Caco-2 (cell line): Measurements from ENCODE around the gene COP1. TPM values are rescaled to one million over a fixed set of nuclear protein-coding genes. Genes with fewer than 3 reads are reported as not detected.

Source experiments
- BruUV-seq: library from RNA; stranded (reverse); fragments of 400-500 nt; replicated peaks from 2 replicates; lab custom pipeline; 2021; lab: Mats Ljungman, UMichigan
- CTCF ChIA-PET: fragments of 300-600 bp; sonication (Branson Sonifier 250); formaldehyde crosslinking; loops from one replicate; lab custom pipeline; 2022; ENCODE audit warnings: antibody characterized with exemption; lab: Charles Lee
- POLR2A ChIA-PET: fragments of 300-600 bp; sonication (Branson Sonifier 250); formaldehyde crosslinking; loops from one replicate; lab custom pipeline; 2022; ENCODE audit warnings: antibody characterized with exemption; lab: Charles Lee
- DNase-seq, 2 experiments: peaks; one replicate each; pipeline versions ENCODE4 v3.0.0 to v3.0.0-alpha.2; 2020 to 2022
- H3K27me3 ChIP-seq: replicated peaks from 2 replicates; pipeline ENCODE4 v1.6.0; 2011; ENCODE audit warnings: low read length; ENCODE audit not compliant: control insufficient read depth, insufficient read depth
- H3K36me3 ChIP-seq: 2 replicates; pipeline ENCODE4 v1.5.1; 2011; ENCODE audit warnings: low read length; ENCODE audit not compliant: control insufficient read depth, insufficient read depth
- H3K4me1 ChIP-seq: fragments of 250-450 bp; sonication (Bioruptor Pico); 2 replicates; pipeline ENCODE4 v1.5.1; 2020; ENCODE audit warnings: mild to moderate bottlenecking
- H3K4me3 ChIP-seq: 2 replicates; pipeline ENCODE4 v1.5.1; 2011; ENCODE audit warnings: low read depth, mild to moderate bottlenecking, control low read depth, low read length
- H3K9me3 ChIP-seq: fragments of 250-450 bp; sonication (Bioruptor Pico); 2 replicates; pipeline ENCODE4 v1.5.1; 2020; ENCODE audit warnings: mild to moderate bottlenecking, moderate library complexity
- H3K27ac Mint-ChIP-seq: one replicate; pipeline ENCODE4 v1.8.0; 2022; ENCODE audit warnings: mixed read lengths; ENCODE audit not compliant: unreplicated experiment
- H3K27me3 Mint-ChIP-seq: one replicate; pipeline ENCODE4 v1.8.0; 2022; ENCODE audit warnings: mixed read lengths; ENCODE audit not compliant: insufficient read depth, unreplicated experiment
- H3K36me3 Mint-ChIP-seq: one replicate; pipeline ENCODE4 v1.8.0; 2022; ENCODE audit warnings: mild to moderate bottlenecking, mixed read lengths; ENCODE audit not compliant: insufficient read depth, unreplicated experiment
- H3K4me1 Mint-ChIP-seq: one replicate; pipeline ENCODE4 v1.8.0; 2022; ENCODE audit warnings: low read depth, mixed read lengths; ENCODE audit not compliant: unreplicated experiment
- H3K4me3 Mint-ChIP-seq: one replicate; pipeline ENCODE4 v1.8.0; 2022; ENCODE audit warnings: mild to moderate bottlenecking, moderate library complexity, mixed read lengths; ENCODE audit not compliant: unreplicated experiment
- H3K9me3 Mint-ChIP-seq: one replicate; pipeline ENCODE4 v1.8.0; 2022; ENCODE audit warnings: mixed read lengths; ENCODE audit not compliant: unreplicated experiment
- intact Hi-C: fragments of 100-400 bp; cut with micrococcal nuclease; formaldehyde crosslinking; loops from one replicate; pipeline ENCODE4 v1.10.0; 2022; ENCODE audit not compliant: unreplicated experiment
- total RNA-seq: library from RNA; stranded (reverse); gene quantifications from 2 replicates; pipeline ENCODE4 v1.2.3, GENCODE V29; 2022
- TF ChIP-seq, protein P1 (sequence below), 2 experiments: fragments of 200-600 bp in 1 of 2; IDR thresholded peaks; 1 replicate in 1 of 2; 2 replicates in 1 of 2; pipeline versions ENCODE4 v1.5.1 to v1.8.0; 2011 to 2022; ENCODE audit warnings: antibody characterized with exemption in 1 of 2, control low read depth in 1 of 2, inconsistent platforms in 1 of 2, low read depth in 1 of 2, low read length in 1 of 2, mild to moderate bottlenecking in 1 of 2, moderate library complexity in 1 of 2; ENCODE audit not compliant: insufficient read depth in 1 of 2, severe bottlenecking in 1 of 2, unreplicated experiment in 1 of 2

The COP1 gene
- total RNA-seq, 1 experiment from 2014 or later: 46.9 TPM

DNA sequence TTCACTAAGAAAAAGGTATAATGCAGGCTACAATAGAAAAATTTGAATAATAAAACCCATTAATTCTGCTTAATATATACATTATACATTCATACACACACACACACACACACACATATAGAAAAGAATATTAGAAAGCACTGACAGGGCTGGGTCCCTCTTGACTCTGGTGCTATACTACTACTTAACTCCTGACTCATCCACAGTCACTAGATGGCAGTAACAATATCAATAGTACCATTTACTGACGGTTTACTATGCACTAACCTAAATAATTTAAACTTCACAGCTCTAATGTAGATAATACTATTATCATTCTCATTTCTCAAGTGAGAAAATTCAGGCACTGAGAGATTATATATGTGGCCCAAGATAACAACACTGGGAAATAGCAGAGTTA is 87.5 kb downstream of the COP1 start:
- ChIA-PET CTCF (no interaction called here), POLR2A (interaction anchor here (0.7 kb wide), 1 partner anchor 88 kb away, joined by 3 read pairs; no protein-coding TSS in a partner anchor)
- peaks cover 7% of the 10 kb centered on the region for H3K9me3 Mint-ChIP-seq
- no peaks in the 10 kb centered on the region for H3K27me3 Mint-ChIP-seq
- H3K4me3 Mint-ChIP-seq: no peak overlapping the region
- peak in 1 of 2 experiments; percentile 11 for DNase-seq
- H3K4me1 Mint-ChIP-seq: no peaks in the 10 kb centered on the region
- H3K36me3 Mint-ChIP-seq: peaks cover 21% of the 10 kb centered on the region
- intact Hi-C loops: loop anchor here (1.0 kb wide), 1 partner anchor 86 kb away; no protein-coding TSS in a partner anchor
- H3K4me3 ChIP-seq: no peak overlapping the region
- no peaks in the 10 kb centered on the region; the same call in 1 of the 2 replicates for H3K9me3 ChIP-seq
- H3K36me3 ChIP-seq: no peaks in the 10 kb centered on the region
- TF ChIP-seq, protein P1, sequence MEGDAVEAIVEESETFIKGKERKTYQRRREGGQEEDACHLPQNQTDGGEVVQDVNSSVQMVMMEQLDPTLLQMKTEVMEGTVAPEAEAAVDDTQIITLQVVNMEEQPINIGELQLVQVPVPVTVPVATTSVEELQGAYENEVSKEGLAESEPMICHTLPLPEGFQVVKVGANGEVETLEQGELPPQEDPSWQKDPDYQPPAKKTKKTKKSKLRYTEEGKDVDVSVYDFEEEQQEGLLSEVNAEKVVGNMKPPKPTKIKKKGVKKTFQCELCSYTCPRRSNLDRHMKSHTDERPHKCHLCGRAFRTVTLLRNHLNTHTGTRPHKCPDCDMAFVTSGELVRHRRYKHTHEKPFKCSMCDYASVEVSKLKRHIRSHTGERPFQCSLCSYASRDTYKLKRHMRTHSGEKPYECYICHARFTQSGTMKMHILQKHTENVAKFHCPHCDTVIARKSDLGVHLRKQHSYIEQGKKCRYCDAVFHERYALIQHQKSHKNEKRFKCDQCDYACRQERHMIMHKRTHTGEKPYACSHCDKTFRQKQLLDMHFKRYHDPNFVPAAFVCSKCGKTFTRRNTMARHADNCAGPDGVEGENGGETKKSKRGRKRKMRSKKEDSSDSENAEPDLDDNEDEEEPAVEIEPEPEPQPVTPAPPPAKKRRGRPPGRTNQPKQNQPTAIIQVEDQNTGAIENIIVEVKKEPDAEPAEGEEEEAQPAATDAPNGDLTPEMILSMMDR (IDR thresholded peaks at IDR 0.05; ENCODE audit: insufficient read depth in 1 of 2, low read depth in 1 of 2, low read length in 1 of 2, severe bottlenecking in 1 of 2, unreplicated experiment in 1 of 2): peak; percentile 19 to 31
- H3K27ac Mint-ChIP-seq: no peak overlapping the region
- BruUV-seq: no TSS peak
- H3K27me3 ChIP-seq: no peaks in the 10 kb centered on the region
- no peaks in the 10 kb centered on the region for H3K4me1 ChIP-seq

DNA sequence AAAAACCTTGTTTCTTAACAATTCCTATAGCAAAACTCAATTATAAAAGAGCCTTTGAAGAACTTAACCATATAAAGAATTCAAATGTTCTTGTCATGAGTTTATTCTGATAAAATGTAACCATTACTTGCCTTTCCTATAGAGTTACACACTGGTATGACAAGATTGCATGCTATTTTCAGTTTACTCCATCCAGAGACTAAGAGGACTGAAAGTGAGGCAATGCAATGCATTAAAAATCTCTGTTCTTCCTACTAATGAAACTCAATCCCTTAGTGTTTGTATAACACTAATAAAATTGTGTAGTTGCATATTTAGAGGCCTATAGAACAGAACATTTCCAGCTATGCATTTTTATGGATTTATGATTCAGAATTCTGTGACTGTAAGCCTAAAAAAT is 88.1 kb downstream of the COP1 start:
- no peaks in the 10 kb centered on the region; the same call in 1 of the 2 replicates for H3K9me3 ChIP-seq
- H3K4me3 ChIP-seq: no peak overlapping the region
- TF ChIP-seq, protein P1 (IDR thresholded peaks at IDR 0.05; ENCODE audit: insufficient read depth in 1 of 2, low read depth in 1 of 2, low read length in 1 of 2, severe bottlenecking in 1 of 2, unreplicated experiment in 1 of 2): no peak
- no TSS peak for BruUV-seq
- POLR2A ChIA-PET: no interaction called here
- Mint-ChIP-seq H3K9me3 (peaks cover 2% of the 10 kb centered on the region), H3K4me1 (no peaks in the 10 kb centered on the region), H3K27ac (no peak overlapping the region), H3K36me3 (peaks cover 26% of the 10 kb centered on the region), H3K4me3 (no peak overlapping the region), H3K27me3 (no peaks in the 10 kb centered on the region)
- intact Hi-C loops: loop anchor here (1.0 kb wide), 1 partner anchor 86 kb away; no protein-coding TSS in a partner anchor
- CTCF ChIA-PET: no interaction called here
- no peaks in the 10 kb centered on the region for H3K36me3 ChIP-seq
- H3K27me3 ChIP-seq: no peaks in the 10 kb centered on the region
- H3K4me1 ChIP-seq: no peaks in the 10 kb centered on the region
- no peak for DNase-seq

DNA sequence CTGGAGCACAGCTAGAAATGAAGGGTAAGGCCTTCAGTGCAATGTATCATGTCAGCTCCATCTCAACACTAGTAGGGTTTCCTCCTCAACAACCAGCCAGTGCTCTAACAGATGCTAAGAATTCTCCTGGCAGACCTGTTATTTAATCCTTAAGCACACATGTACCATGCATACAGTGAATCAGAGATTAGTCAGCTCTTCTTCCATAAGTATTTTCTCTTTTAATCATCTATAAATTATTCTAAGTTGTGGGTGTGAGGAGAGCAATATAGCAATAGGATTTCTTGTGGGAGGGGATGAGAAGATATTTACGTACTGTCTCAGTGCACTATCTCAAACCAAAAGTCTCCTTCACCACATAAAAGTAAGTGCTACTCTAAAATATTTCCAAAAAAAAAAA is 95.3 kb downstream of the COP1 start:
- no TSS peak for BruUV-seq
- H3K27me3 Mint-ChIP-seq: no peaks in the 10 kb centered on the region

More for the DNA sequence above, 95.3 kb downstream of the COP1 start:
- Mint-ChIP-seq H3K36me3 (peaks cover 37% of the 10 kb centered on the region), H3K4me3 (no peak overlapping the region), H3K9me3 (no peaks in the 10 kb centered on the region), H3K4me1 (no peaks in the 10 kb centered on the region), H3K27ac (no peak overlapping the region)
- intact Hi-C loops: no loop called here
- H3K4me1 ChIP-seq: peaks cover 10% of the 10 kb centered on the region
- ChIA-PET CTCF (no interaction called here), POLR2A (no interaction called here)
- DNase-seq: no peak
- no peaks in the 10 kb centered on the region for H3K9me3 ChIP-seq
- H3K36me3 ChIP-seq: no peaks in the 10 kb centered on the region
- H3K4me3 ChIP-seq: no peak overlapping the region
- no peaks in the 10 kb centered on the region for H3K27me3 ChIP-seq
- TF ChIP-seq, protein P1 (IDR thresholded peaks at IDR 0.05; ENCODE audit: insufficient read depth in 1 of 2, low read depth in 1 of 2, low read length in 1 of 2, severe bottlenecking in 1 of 2, unreplicated experiment in 1 of 2): no peak
